GM23338 (cell line): Measurements from ENCODE around the gene LGALS7. TPM values are rescaled to one million over a fixed set of nuclear protein-coding genes. Genes with fewer than 3 reads are reported as not detected.

Experiments used
- ATAC-seq: fragments of 200-7000 bp; cut with Tn5 transposase; 3 replicates; pipeline ENCODE4 v1.9.1; 2020
- DNase-seq: peaks from one replicate; pipeline ENCODE4 v3.0.0-alpha.2; 2015; ENCODE audit warnings: low spot score
- H2AFZ ChIP-seq: fragments of 200-600 bp; sonication (generic); 2 replicates; pipeline ENCODE4 v1.8.0; 2016; ENCODE audit warnings: antibody characterized with exemption, mild to moderate bottlenecking, moderate library complexity
- H3F3A ChIP-seq: fragments of 200-600 bp; sonication (generic); replicated peaks from 2 replicates; pipeline ENCODE4 v1.8.0; 2017; ENCODE audit warnings: antibody characterized with exemption, mixed run types, low read depth
- H3K27ac ChIP-seq: fragments of 200-600 bp; sonication (generic); 2 replicates; pipeline ENCODE4 v1.6.1; 2016; ENCODE audit warnings: low read depth
- H3K27me3 ChIP-seq: fragments of 200-600 bp; sonication (generic); 2 replicates; pipeline ENCODE4 v1.8.0; 2016; ENCODE audit warnings: mild to moderate bottlenecking, mixed run types, moderate library complexity; ENCODE audit not compliant: insufficient read depth
- H3K36me3 ChIP-seq: fragments of 200-600 bp; sonication (generic); 2 replicates; pipeline ENCODE4 v1.8.0; 2016; ENCODE audit warnings: mild to moderate bottlenecking; ENCODE audit not compliant: insufficient read depth
- H3K4me1 ChIP-seq: fragments of 200-600 bp; sonication (generic); 2 replicates; pipeline ENCODE4 v1.8.0; 2016; ENCODE audit warnings: mild to moderate bottlenecking, moderate library complexity; ENCODE audit not compliant: insufficient read depth
- H3K4me2 ChIP-seq: fragments of 200-600 bp; sonication (generic); 2 replicates; pipeline ENCODE4 v1.7.1; 2017; ENCODE audit warnings: mixed run types
- H3K4me3 ChIP-seq: fragments of 200-600 bp; sonication (generic); 2 replicates; pipeline ENCODE4 v1.6.1; 2016; ENCODE audit warnings: mixed run types
- H3K79me2 ChIP-seq: fragments of 200-600 bp; sonication (generic); replicated peaks from 2 replicates; pipeline ENCODE4 v1.8.0; 2017; ENCODE audit warnings: mild to moderate bottlenecking; ENCODE audit not compliant: insufficient read depth
- H3K9me2 ChIP-seq: fragments of 200-600 bp; sonication (generic); 2 replicates; pipeline ENCODE4 v1.8.0; 2017; ENCODE audit not compliant: insufficient read depth
- H4K20me1 ChIP-seq: fragments of 200-600 bp; sonication (generic); replicated peaks from 2 replicates; pipeline ENCODE4 v1.8.0; 2017; ENCODE audit warnings: mild to moderate bottlenecking; ENCODE audit not compliant: insufficient read depth
- H3K27ac Mint-ChIP-seq: 2 replicates; pipeline ENCODE4 v1.8.0; 2020; ENCODE audit warnings: inconsistent platforms, mild to moderate bottlenecking, moderate library complexity, mixed read lengths
- H3K27me3 Mint-ChIP-seq: 3 replicates; pipeline ENCODE4 v1.8.0; 2022; ENCODE audit warnings: low read depth, mild to moderate bottlenecking, moderate library complexity, mixed read lengths, inconsistent platforms; ENCODE audit not compliant: insufficient read depth, poor library complexity
- H3K36me3 Mint-ChIP-seq: 3 replicates; pipeline ENCODE4 v1.8.0; 2021; ENCODE audit warnings: low read depth, mild to moderate bottlenecking, inconsistent platforms, moderate library complexity, mixed read lengths
- H3K4me1 Mint-ChIP-seq: 3 replicates; pipeline ENCODE4 v1.8.0; 2020; ENCODE audit warnings: mild to moderate bottlenecking, inconsistent platforms, mixed read lengths
- H3K4me3 Mint-ChIP-seq: 3 replicates; pipeline ENCODE4 v1.8.0; 2021; ENCODE audit warnings: moderate library complexity, mild to moderate bottlenecking, inconsistent platforms, mixed read lengths
- H3K9me3 Mint-ChIP-seq: 3 replicates; pipeline ENCODE4 v1.8.0; 2020; ENCODE audit warnings: moderate library complexity, mild to moderate bottlenecking, inconsistent platforms, mixed read lengths
- EZH2 ChIP-seq: fragments of 200-600 bp; sonication (generic); IDR thresholded peaks from one replicate; pipeline ENCODE4 v1.8.0; 2017; ENCODE audit warnings: antibody characterized with exemption, mild to moderate bottlenecking, low read depth; ENCODE audit not compliant: unreplicated experiment
- EZH2phosphoT487 ChIP-seq: fragments of 200-600 bp; sonication (generic); IDR thresholded peaks from one replicate; pipeline ENCODE4 v1.8.1; 2018; ENCODE audit warnings: antibody characterized with exemption; ENCODE audit not compliant: unreplicated experiment
- JUNB ChIP-seq: IDR thresholded peaks from one replicate; pipeline ENCODE4 v1.6.1; 2016; ENCODE audit warnings: antibody characterized with exemption; ENCODE audit not compliant: unreplicated experiment
- ZNF331 ChIP-seq: fragments of 250-450 bp; sonication (Bioruptor Pico); IDR thresholded peaks from 2 replicates; pipeline ENCODE4 v1.5.0; 2020; ENCODE audit warnings: low read depth, mild to moderate bottlenecking, moderate library complexity
- polyA plus RNA-seq: library from polyadenylated mRNA; unstranded; fragments of >200 nt; fragmentation: Nextera tagmentation; extraction: Ambion mirVana; gene quantifications from 2 replicates; pipeline ENCODE4 v1.2.1, GENCODE V29; 2016
- total RNA-seq: library from RNA; depleted of rRNA; stranded (reverse); fragments of >200 nt; shearing (Covaris generic); gene quantifications from 2 replicates; pipeline ENCODE4 v1.2.3, GENCODE V29; 2014
- TF ChIP-seq, protein P1 (sequence below): fragments of 250-450 bp; sonication (Bioruptor Pico); IDR thresholded peaks from 2 replicates; pipeline ENCODE4 v1.5.0; 2020; ENCODE audit warnings: mild to moderate bottlenecking, moderate library complexity

Gene LGALS7
- total and polyA plus RNA-seq, 2 experiments from 2014 or later = 1.6 TPM; not detected in 1

DNA sequence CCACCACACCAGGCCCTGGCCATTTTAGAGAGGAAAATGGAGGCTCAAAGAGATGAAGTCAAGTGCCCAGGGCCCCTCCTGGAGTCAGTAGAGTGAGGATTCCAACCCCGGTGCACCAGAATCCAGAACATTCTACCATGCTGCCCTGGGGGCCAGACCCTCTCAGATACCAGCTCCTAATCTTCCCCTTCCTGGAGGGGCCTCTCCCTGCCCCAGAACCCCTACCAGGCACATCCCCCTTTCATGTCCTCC, 40.1 kb downstream of the LGALS7 start (continued):
- TF ChIP-seq, protein P1, sequence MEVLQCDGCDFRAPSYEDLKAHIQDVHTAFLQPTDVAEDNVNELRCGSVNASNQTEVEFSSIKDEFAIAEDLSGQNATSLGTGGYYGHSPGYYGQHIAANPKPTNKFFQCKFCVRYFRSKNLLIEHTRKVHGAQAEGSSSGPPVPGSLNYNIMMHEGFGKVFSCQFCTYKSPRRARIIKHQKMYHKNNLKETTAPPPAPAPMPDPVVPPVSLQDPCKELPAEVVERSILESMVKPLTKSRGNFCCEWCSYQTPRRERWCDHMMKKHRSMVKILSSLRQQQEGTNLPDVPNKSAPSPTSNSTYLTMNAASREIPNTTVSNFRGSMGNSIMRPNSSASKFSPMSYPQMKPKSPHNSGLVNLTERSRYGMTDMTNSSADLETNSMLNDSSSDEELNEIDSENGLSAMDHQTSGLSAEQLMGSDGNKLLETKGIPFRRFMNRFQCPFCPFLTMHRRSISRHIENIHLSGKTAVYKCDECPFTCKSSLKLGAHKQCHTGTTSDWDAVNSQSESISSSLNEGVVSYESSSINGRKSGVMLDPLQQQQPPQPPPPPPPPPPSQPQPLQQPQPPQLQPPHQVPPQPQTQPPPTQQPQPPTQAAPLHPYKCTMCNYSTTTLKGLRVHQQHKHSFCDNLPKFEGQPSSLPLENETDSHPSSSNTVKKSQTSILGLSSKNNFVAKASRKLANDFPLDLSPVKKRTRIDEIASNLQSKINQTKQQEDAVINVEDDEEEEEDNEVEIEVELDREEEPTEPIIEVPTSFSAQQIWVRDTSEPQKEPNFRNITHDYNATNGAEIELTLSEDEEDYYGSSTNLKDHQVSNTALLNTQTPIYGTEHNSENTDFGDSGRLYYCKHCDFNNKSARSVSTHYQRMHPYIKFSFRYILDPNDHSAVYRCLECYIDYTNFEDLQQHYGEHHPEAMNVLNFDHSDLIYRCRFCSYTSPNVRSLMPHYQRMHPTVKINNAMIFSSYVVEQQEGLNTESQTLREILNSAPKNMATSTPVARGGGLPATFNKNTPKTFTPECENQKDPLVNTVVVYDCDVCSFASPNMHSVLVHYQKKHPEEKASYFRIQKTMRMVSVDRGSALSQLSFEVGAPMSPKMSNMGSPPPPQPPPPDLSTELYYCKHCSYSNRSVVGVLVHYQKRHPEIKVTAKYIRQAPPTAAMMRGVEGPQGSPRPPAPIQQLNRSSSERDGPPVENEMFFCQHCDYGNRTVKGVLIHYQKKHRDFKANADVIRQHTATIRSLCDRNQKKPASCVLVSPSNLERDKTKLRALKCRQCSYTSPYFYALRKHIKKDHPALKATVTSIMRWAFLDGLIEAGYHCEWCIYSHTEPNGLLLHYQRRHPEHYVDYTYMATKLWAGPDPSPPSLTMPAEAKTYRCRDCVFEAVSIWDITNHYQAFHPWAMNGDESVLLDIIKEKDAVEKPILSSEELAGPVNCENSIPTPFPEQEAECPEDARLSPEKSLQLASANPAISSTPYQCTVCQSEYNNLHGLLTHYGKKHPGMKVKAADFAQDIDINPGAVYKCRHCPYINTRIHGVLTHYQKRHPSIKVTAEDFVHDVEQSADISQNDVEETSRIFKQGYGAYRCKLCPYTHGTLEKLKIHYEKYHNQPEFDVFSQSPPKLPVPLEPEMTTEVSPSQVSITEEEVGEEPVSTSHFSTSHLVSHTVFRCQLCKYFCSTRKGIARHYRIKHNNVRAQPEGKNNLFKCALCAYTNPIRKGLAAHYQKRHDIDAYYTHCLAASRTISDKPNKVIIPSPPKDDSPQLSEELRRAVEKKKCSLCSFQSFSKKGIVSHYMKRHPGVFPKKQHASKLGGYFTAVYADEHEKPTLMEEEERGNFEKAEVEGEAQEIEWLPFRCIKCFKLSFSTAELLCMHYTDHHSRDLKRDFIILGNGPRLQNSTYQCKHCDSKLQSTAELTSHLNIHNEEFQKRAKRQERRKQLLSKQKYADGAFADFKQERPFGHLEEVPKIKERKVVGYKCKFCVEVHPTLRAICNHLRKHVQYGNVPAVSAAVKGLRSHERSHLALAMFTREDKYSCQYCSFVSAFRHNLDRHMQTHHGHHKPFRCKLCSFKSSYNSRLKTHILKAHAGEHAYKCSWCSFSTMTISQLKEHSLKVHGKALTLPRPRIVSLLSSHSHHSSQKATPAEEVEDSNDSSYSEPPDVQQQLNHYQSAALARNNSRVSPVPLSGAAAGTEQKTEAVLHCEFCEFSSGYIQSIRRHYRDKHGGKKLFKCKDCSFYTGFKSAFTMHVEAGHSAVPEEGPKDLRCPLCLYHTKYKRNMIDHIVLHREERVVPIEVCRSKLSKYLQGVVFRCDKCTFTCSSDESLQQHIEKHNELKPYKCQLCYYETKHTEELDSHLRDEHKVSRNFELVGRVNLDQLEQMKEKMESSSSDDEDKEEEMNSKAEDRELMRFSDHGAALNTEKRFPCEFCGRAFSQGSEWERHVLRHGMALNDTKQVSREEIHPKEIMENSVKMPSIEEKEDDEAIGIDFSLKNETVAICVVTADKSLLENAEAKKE (CRISPR knock-in tag) = no peak
- TF ChIP-seq ZNF331 (CRISPR knock-in tag) (no peak), EZH2 (no peak)

DNA sequence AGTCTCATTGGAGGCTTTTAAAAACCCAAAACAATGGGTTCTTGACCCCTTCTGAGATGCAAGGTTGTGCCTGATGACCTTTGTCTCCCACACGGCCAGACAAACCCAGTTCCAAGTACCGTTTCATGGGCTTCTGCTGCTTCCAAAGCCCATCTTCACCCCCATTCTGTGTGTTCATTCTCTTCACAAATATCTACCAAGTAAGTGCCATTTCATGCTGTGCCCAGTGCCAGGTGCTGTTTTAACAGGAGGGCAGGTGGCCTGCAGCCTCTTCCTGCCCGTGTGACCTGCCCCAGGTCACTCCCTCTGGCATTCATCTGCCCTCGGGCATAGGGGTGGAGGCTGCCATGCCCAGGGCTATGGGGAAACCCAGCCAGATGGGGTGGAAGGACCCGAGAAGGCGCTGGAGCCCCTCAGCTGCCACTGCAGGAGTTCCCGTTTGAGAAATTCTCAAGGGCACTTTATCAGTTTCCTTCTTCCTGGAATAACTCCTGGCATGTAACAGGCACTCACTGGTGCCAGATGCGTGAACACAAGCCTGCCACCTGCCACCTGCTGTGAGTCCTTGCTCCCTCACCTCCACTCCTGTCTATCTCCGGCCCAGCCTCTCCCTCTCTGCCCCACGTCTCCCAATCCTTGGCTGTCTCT, 41.5 kb downstream of the LGALS7 start:
- no peak overlapping the region for H3K4me3 Mint-ChIP-seq
- peaks cover 6% of the 10 kb centered on the region for H4K20me1 ChIP-seq
- H3K4me1 Mint-ChIP-seq = peaks cover 20% of the 10 kb centered on the region
- no peak overlapping the region for H3K27ac Mint-ChIP-seq
- H3K27ac ChIP-seq = no peak overlapping the region
- H3K27me3 Mint-ChIP-seq = peaks cover 46% of the 10 kb centered on the region
- no peak overlapping the region for H3K4me2 ChIP-seq
- no peak overlapping the region for H2AFZ ChIP-seq
- H3K36me3 ChIP-seq = peaks cover 6% of the 10 kb centered on the region
- no peak overlapping the region for H3K4me3 ChIP-seq
- no peak for ATAC-seq
- no peaks in the 10 kb centered on the region for H3K27me3 ChIP-seq
- H3K79me2 ChIP-seq = no peaks in the 10 kb centered on the region
- no peaks in the 10 kb centered on the region for H3K9me2 ChIP-seq
- H3K4me1 ChIP-seq = peaks cover 13% of the 10 kb centered on the region
- DNase-seq = no peak
- no peaks in the 10 kb centered on the region for H3K9me3 Mint-ChIP-seq
- peaks cover 15% of the 10 kb centered on the region; the same call in 1 of the 2 replicates for H3F3A ChIP-seq
- peaks cover 38% of the 10 kb centered on the region for H3K36me3 Mint-ChIP-seq
- TF ChIP-seq EZH2phosphoT487 (no peak), ZNF331 (CRISPR knock-in tag) (no peak), JUNB (no peak)
- TF ChIP-seq, protein P1 (CRISPR knock-in tag) = no peak
